NCI-H1105 (cell line): ENCODE results near the gene SV2B.

Experiments
- DNase-seq: peaks from one replicate; lab custom pipeline; 2025; lab: John Stamatoyannopoulos, UW

Gene SV2B

GRCh38 chr15:91192285-91192684 lies 92.2 kb downstream of the SV2B start:
- no peak for DNase-seq

DNA sequence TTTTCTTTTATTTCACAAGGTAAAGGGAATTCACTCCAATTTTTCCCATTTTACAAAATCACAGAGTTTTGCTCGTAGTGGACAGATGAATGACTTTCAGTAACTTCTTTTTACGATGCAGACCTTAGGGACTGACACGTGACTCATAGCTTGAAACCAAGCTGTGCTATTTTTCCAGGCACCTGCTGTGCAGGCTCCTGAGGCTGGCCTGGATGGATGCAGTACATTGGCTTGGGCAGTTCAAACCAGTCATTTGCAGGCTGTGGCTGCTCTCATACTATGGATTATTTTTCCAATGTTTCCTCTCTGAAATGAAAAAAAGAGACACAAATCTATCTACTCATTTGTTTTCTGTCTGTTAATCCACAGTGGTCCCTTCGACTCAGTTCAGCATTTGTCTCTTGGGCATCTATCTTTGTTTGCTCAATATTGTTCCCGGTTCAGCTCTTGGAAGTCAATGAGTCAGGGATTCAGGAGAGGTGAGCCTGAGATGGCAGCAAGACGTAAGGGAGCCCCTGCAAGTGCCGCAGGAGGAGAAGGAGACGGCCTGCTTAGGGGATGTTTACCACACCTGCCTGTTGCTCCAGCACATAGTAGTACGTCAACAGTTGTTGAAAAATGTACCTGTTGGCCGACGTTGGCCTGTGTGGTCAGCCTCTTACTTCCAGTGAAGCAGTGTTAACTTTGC lies 92.8 kb downstream of the SV2B start:
- DNase-seq, result no peak

DNA sequence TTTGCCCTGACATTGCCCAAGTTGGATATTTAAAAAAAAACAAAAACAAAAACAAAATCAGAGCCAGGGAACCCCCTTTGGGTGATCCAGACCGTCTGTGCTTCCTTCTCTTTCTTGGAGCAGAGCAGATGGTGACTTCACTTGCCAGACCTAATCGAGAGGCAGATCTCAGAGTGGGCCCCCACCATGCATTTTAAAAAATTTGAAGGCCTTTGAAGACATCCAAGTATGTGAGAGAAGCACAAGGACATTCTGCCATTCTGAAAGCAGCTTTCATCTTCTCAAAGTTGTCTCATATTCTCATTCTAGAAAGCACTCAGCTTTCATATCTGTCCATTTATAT lies 93.3 kb downstream of the SV2B start:
- DNase-seq, result no peak

DNA sequence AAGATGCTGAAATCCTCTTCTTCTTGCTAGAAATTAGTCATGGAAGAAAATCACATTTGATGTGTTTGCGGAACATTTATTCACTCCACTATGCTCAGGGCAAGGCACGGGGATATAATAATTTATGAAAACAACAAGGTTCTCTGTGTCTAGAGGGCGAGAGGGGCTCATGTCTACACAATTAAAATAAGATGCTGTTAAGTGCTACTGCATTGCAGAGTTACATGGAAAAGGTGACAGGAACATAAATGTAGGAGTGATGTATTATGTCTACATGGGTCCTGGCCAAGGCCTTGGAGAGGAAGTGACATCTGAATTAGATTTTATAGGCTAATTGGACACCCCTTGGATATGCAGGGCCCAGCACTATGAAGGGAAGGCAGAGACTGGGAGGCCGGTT lies 96.1 kb downstream of the SV2B start:
- DNase-seq, result no peak

GRCh38 chr15:91196768-91197167 lies 96.7 kb downstream of the SV2B start:
- no peak for DNase-seq

- DNase-seq, result no peak
These were observed 99.5 kb downstream of the SV2B start for GRCh38 chr15:91199511-91199910.

DNA sequence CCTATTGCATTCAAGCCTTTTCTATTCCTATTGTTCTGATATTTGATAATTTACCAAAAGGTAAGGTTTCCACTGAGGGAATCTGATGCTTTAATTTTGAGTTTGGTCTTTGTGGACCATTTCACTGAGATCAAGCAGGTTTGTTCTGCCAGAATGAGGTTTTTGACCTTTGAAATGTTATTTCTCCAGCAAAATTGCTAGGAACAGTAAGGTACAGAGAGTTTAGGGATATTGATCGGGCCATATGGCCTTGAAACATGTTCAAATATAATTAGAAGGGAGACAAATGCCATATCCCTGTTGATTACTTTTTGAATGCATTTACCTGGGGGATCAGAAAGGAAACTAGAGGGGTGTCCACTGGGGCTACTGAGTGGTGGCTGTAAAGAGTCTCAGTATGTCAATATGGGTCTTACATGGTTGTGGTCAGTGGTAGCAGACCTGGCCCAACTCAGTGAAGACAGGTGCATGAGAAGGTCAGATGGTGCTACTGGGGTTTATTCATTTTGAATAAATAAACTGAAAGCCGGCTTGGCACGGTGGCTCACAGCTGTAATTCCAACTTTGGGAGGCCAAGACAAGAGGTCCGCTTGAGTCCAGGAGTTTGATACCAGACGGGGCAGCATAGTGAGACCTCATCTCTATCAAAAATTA lies 100.2 kb downstream of the SV2B start:
- no peak for DNase-seq

- no peak for DNase-seq
These were observed 102.5 kb downstream of the SV2B start for GRCh38 chr15:91202510-91203102.

DNA sequence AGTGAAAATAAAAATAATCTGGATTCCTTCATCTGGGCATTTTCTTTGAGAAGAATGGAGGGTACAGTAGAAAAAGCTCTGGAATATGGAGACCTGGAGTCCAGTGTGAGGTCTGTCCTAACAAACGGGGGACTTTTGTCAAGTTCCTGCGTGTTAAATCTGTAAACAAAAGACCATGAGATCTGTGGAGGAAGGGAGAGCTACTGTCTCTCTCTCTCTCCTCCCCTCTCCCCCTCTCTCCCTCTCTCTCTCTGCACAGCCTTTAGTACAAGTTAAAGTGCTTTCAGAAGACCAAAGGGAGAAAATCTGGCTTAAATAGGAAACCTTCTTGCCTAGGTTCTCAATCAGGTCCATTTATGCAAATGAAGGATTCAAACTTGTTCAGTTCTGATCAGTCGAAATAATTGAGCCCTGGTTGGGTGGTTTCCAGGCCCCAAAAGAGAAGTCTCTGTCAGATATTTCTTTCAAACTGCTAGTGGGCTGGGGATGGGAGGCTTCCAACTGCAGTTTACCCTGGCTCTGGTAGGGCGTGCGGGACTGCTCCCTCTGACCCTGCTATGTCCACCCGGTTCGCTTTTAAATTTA lies 103.7 kb downstream of the SV2B start:
- no peak for DNase-seq

GRCh38 chr15:91208371-91208770 lies 108.3 kb downstream of the SV2B start:
- DNase-seq, result no peak

GRCh38 chr15:91209318-91209717 lies 109.3 kb downstream of the SV2B start:
- DNase-seq, result no peak

DNA sequence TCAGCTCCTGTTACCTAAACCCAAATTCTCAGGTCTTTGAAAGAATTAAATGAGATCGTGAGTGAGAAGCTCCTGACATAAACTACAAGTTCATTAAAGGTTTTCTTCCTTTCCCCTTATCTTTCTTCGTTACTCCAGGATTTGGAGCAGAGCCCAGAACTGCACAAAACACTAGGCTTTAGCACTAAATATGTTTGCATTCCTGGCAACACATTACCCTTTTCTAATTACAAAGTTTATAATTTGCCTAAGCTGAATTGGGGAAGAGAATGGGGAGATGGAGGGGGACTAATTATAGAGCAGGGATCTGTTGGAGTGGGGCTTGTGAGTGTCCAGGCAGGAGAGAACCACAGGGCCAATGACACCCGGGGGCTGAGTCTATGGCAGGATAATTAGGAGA lies 109.7 kb downstream of the SV2B start:
- DNase-seq, result no peak

DNA sequence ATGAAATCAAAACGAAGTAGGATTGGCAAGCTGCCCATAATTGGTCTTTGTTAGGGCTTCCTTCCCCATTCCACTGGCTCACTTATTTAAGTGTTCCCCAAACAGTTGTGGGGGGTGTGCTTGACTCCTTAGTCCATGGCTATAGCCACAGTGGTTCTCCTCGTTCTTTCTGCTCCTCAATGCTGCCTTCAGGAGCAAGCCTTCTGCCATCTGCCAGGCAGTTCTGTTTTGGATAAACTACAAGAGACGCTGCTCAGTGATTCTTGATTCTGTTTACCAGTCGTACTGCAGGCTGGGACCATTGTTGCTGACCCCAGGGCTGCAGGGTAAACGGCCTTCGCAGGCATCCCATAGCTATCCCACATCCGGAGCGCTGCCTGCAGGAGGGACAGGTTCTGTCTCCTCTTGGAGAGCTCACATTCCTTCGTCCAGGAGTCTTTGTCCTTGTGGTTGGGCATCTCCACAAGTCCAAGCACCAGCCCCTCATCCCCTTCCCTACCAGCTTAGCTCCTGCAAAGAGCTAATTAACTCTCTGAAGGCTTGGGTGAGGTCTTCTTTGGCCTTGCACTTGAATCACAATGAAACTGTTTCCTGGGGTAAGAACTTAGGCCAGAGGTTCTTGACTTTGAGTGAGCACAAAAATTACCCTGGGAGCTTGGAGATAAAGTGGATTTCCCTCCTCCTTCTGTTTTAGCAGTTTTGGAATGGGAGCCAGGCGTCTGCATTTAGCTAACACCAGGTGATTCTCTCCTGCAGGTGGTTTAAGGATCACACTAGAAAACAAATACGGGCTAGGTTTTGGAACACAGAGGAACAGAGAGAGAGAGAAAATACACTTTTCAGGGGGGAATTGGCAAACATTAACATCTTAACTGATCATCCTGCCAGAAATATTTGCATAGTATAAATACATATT lies 114.9 kb downstream of the SV2B start:
- DNase-seq, result no peak

DNA sequence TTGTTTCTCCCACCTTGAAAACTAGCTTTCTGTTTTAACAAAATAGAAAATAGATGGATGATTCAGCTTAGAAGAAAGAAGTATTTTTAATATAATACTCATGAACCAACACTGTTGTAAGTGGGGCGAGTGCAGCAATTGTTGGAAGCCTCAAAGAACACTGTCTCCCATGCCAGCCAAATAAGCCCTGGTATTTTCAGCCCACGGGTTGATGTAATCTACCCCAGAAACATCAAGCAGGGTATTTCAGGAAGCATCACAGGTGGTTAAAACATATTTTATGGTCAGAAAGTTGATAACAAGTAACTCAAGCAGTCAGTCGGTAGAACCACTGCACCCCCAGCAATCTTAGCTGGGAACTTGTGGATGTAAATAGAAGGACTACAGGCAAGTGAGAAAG lies 115.9 kb downstream of the SV2B start:
- DNase-seq, result no peak

DNA sequence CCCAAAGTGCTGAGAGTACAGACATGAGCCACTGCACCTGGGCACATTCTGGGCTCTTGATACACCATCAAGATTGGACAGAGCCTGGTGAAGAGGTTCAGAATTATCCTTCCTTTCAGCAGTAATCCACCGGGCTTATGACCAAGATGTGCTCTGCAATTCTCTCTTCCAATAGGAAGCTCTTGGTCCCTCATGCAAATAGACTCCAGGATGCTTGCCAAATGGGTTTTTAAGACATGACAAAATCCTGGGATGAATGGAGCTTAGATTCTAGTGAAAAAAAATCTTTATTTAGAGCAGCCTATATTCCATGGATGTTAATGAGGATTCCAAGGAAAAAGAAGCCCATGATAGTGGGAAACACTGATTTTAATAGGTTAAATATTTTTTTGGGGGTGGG lies 119.1 kb downstream of the SV2B start:
- DNase-seq, result no peak

DNA sequence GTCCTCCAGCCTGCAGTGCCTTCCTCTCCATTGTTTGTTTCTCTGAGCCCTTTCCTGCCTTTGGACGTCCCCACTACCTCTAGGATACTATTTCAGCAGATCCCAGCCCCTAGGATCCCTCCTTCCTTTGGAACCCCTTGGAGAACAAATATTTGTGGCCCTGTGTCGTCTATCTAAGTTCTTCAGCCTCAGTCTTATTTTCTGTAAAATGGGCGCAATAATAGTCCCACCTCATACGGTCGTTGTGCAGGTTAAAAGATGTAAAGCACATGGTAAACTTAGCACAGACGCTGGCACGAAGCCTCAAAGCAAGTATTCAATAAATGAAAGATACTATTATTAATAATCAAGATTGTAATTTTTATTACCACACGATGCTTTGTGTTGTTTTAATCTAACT lies 122.0 kb downstream of the SV2B start:
- DNase-seq, result no peak

GRCh38 chr15:91223863-91224262 lies 123.8 kb downstream of the SV2B start:
- no peak for DNase-seq

- DNase-seq, result peak; percentile 19
These were observed 124.8 kb downstream of the SV2B start for GRCh38 chr15:91224755-91225380.

DNA sequence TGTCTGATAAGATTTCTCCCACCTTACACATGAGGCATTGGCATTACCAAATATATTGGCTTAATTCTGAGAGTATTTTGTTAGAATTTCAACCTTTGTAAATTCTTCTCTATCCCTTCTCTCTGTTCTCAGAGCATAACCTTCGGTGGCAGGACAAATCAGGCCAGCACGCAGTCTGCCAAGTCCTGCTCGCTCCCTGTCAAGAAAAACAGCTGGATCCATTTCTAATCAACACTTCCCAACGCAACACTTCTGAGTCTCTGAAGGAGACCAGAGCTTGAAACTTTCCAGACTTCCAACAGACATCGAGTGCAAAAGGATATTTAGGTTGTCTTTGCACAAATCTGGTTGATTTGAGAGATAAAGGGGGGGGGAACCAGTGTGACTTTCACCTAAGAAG lies 125.7 kb downstream of the SV2B start:
- DNase-seq, result no peak

GRCh38 chr15:91227117-91227516 lies 127.1 kb downstream of the SV2B start:
- no peak for DNase-seq

DNA sequence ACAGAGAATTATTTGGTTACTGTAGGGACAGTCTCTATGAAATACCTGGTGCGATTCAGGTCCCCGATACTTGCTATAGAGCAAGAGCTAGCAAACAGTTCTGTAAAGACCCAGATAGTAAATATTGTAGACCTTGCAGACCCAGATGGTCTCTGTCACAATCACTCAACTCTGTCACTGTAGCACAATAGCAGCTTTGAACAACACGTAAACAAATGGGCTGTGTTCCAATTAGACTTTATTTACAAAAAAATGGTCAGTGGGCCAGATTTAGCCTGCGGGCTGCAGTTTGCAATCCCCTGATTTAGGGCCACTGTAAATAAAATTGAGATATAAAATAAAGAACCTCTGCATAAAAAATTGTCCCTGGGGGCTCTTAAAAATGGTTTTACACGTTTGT lies 127.7 kb downstream of the SV2B start:
- no peak for DNase-seq

DNA sequence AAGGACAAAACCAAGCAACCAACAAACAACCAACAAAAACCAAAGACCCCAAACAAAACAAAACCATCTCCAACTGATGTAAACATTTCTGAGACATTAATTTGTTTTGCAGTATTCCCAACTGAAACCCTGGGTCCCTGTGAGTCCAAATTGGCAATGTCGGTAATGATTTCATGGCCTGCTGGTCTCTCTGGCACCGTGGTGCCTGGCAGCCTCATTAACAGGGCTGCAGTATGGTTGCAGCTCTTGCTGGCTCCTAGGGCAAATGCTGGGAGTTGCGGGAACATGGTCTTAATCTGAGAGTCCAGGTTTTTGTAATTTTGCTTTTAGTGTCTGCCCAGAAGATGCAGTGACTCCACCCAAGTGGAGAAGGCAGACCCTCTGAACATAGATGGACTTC lies 128.3 kb downstream of the SV2B start:
- no peak for DNase-seq
